KMS-11 (cell line): Measurements from ENCODE around the gene RARB.

Experiments
- H2AFZ ChIP-seq: fragments of 200-600 bp; sonication (generic); 2 replicates; pipeline ENCODE4 v1.6.1; 2016; ENCODE audit warnings: antibody characterized with exemption, mixed run types, low read depth
- H3K27ac ChIP-seq: fragments of 200-600 bp; sonication (generic); 2 replicates; pipeline ENCODE4 v1.6.1; 2016; ENCODE audit warnings: mild to moderate bottlenecking, mixed run types
- H3K27me3 ChIP-seq: fragments of 200-600 bp; sonication (generic); 2 replicates; pipeline ENCODE4 v1.6.1; 2017; ENCODE audit warnings: mild to moderate bottlenecking, low read depth, mixed run types, moderate library complexity; ENCODE audit not compliant: insufficient read depth
- H3K36me3 ChIP-seq: fragments of 200-600 bp; sonication (generic); 2 replicates; pipeline ENCODE4 v1.6.1; 2017; ENCODE audit warnings: mild to moderate bottlenecking, mixed run types; ENCODE audit not compliant: insufficient read depth
- H3K4me1 ChIP-seq: fragments of 200-600 bp; sonication (generic); 2 replicates; pipeline ENCODE4 v1.6.1; 2016; ENCODE audit warnings: mild to moderate bottlenecking, low read depth, mixed run types; ENCODE audit not compliant: poor library complexity, severe bottlenecking
- H3K4me2 ChIP-seq: fragments of 200-600 bp; sonication (generic); 2 replicates; pipeline ENCODE4 v1.7.0; 2016; ENCODE audit warnings: mild to moderate bottlenecking, mixed run types
- H3K4me3 ChIP-seq: fragments of 200-600 bp; sonication (generic); IDR thresholded peaks from 2 replicates; pipeline ENCODE4 v1.6.1; 2017; ENCODE audit warnings: low read depth, low read length, mixed read lengths; ENCODE audit not compliant: insufficient read depth
- H3K79me2 ChIP-seq: fragments of 200-600 bp; sonication (generic); 2 replicates; pipeline ENCODE4 v1.6.1; 2016; ENCODE audit warnings: low read depth, mixed run types; ENCODE audit not compliant: insufficient read depth
- H3K9ac ChIP-seq: fragments of 200-600 bp; sonication (generic); 2 replicates; pipeline ENCODE4 v1.6.1; 2016; ENCODE audit warnings: mild to moderate bottlenecking, mixed run types
- H4K20me1 ChIP-seq: fragments of 200-600 bp; sonication (generic); 2 replicates; pipeline ENCODE4 v1.6.1; 2016; ENCODE audit warnings: mild to moderate bottlenecking, mixed run types; ENCODE audit not compliant: insufficient read depth
- CTCF ChIP-seq: fragments of 200-600 bp; sonication (generic); conservative IDR thresholded peaks from 2 replicates; pipeline ENCODE4 v1.6.1; 2017; ENCODE audit warnings: low read depth, mild to moderate bottlenecking, antibody characterized with exemption, low read length, moderate library complexity, mixed read lengths

The RARB gene

GRCh38 chr3:25610779-25611178 is 182.7 kb downstream of the RARB start:
- H3K4me1 ChIP-seq, result no peaks in the 10 kb centered on the region
- no peaks in the 10 kb centered on the region for H3K27me3 ChIP-seq
- no peak overlapping the region for H3K4me2 ChIP-seq
- H3K79me2 ChIP-seq, result no peaks in the 10 kb centered on the region
- no peak overlapping the region for H3K4me3 ChIP-seq
- no peaks in the 10 kb centered on the region for H3K36me3 ChIP-seq
- no peaks in the 10 kb centered on the region for H4K20me1 ChIP-seq
- no peak overlapping the region for H3K9ac ChIP-seq
- TF ChIP-seq CTCF, result no peak
- no peak overlapping the region for H3K27ac ChIP-seq
- no peak overlapping the region for H2AFZ ChIP-seq

GRCh38 chr3:25611193-25611592 is 183.1 kb downstream of the RARB start:
- Histone ChIP-seq H3K4me2 (no peak overlapping the region), H3K27ac (no peak overlapping the region), H2AFZ (no peak overlapping the region), H3K27me3 (no peaks in the 10 kb centered on the region), H3K79me2 (no peaks in the 10 kb centered on the region), H3K9ac (no peak overlapping the region), H3K36me3 (no peaks in the 10 kb centered on the region), H3K4me1 (no peaks in the 10 kb centered on the region), H4K20me1 (no peaks in the 10 kb centered on the region), H3K4me3 (no peak overlapping the region)
- TF ChIP-seq CTCF, result no peak

GRCh38 chr3:25618028-25618427 is 190.0 kb downstream of the RARB start:
- no peaks in the 10 kb centered on the region for H3K4me1 ChIP-seq
- no peaks in the 10 kb centered on the region for H3K36me3 ChIP-seq
- no peaks in the 10 kb centered on the region for H3K27me3 ChIP-seq
- H3K4me2 ChIP-seq, result no peak overlapping the region
- no peak overlapping the region for H3K27ac ChIP-seq
- H4K20me1 ChIP-seq, result no peaks in the 10 kb centered on the region
- H2AFZ ChIP-seq, result no peak overlapping the region
- TF ChIP-seq CTCF, result no peak
- H3K9ac ChIP-seq, result no peak overlapping the region
- no peak overlapping the region for H3K4me3 ChIP-seq
- H3K79me2 ChIP-seq, result no peaks in the 10 kb centered on the region

GRCh38 chr3:25619382-25619781 is 191.3 kb downstream of the RARB start:
- H3K79me2 ChIP-seq, result no peaks in the 10 kb centered on the region
- H4K20me1 ChIP-seq, result no peaks in the 10 kb centered on the region
- H3K27me3 ChIP-seq, result no peaks in the 10 kb centered on the region
- no peak overlapping the region for H3K9ac ChIP-seq
- H3K27ac ChIP-seq, result no peak overlapping the region
- TF ChIP-seq CTCF, result no peak
- no peak overlapping the region for H3K4me3 ChIP-seq
- H2AFZ ChIP-seq, result no peak overlapping the region
- no peak overlapping the region for H3K4me2 ChIP-seq
- no peaks in the 10 kb centered on the region for H3K4me1 ChIP-seq
- H3K36me3 ChIP-seq, result no peaks in the 10 kb centered on the region; the same call in 1 of the 2 replicates
